ENCODE measurements around the gene IGSF21.
"Not testable (repeated sequence)": the region's sequence is repeated elsewhere in the genome, so short reads cannot be mapped to it uniquely, and the experiment has no call there.

IGSF21 gene

DNA sequence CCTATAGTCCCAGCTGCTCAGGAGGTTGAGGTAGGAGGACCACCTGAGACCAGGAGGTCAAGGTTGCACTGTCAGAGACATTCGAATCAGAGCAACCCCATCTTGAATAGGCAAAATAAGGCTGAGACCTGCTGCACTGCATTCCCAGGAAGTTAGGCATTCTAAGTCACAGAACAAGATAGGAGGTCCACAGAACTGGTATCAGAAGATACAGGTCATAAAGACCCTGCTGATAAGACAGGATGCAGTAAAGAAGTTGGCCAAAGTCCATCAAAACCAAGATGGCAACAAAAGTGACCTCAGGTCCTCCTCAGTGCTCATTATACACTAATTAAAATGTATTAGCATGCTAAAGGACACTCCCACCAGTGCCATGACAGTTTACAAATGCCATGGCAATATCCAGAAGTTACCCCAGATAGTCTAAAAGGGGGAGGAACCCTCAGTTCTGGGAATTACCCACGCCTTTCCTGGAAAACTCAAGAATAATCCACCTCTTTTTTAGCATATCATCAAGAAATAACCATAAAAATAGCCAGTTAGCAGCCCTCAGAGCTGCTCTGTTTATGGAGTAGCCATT is 307.9 kb downstream of the IGSF21 start:
- FAIRE-seq, result no peak

DNA sequence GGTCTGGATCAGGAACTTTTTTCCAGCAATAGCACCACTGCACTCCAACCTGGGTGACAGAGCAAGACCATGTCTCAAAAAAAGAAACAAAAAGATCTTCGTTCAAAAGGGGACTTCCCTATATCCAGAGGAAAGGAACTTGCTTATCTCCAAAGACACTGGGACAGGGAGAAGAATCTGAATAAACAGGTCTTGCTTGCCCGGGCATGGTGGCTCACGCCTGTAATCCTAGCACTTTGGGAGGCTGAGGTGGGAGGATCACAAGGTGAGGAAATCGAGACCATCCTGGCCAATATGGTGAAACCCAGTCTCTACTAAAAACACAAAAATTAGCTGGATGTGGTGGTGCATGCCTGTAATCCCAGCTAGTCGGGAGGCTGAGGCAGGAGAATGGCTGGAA is 308.5 kb downstream of the IGSF21 start:
- DNase-seq (ENCODE audit: low spot score); FAIRE-seq: not testable (repeated sequence)

More for the DNA sequence above, 307.9 kb downstream of the IGSF21 start:
- no peak for DNase-seq (ENCODE audit: low spot score)

DNA sequence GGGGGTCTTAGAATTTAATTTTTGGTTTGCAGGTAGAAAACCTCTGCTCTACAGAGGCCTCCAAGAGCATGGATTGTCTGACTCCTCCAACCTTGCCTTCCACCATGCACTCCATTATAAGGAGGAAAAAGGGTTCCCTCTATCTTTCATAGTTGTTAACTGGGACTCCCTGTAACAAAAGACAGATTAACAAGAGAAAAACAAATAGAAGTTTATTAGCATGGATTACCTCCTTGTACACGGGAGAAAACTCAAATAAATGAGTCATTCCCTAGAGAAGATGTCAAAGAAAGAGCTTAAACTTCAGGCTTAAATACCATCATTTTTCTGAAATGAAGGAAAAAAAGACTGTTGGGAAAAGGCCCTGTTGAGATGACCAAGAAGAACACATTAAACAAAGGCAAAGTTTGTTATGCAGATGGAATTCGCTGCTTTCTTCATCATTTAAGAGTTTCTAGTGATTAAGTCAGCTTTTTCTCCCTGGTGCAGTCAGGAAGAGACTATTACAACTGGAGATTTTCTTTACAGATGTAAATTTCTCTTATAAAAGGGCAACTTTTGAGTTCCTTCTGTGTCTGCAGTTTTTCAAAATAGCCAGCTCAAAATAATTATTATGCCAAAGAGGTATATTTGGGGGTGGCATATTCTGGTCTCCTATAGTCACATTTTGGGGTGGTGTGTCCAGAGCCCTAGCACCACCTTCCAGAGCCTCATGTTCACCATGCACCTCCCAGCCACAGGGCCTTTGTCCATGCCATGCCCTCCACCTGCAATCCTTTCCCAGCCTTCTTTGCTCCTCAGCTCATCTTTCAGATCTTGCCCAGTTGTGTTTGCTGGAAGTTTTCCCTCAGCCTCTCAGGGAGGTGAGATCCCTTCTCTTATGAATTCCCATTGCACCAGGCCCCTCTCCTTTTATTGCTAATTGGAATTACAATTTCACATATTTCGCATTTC is 310.0 kb downstream of the IGSF21 start:
- DNase-seq (ENCODE audit: low spot score) (no peak), FAIRE-seq (no peak)

DNA sequence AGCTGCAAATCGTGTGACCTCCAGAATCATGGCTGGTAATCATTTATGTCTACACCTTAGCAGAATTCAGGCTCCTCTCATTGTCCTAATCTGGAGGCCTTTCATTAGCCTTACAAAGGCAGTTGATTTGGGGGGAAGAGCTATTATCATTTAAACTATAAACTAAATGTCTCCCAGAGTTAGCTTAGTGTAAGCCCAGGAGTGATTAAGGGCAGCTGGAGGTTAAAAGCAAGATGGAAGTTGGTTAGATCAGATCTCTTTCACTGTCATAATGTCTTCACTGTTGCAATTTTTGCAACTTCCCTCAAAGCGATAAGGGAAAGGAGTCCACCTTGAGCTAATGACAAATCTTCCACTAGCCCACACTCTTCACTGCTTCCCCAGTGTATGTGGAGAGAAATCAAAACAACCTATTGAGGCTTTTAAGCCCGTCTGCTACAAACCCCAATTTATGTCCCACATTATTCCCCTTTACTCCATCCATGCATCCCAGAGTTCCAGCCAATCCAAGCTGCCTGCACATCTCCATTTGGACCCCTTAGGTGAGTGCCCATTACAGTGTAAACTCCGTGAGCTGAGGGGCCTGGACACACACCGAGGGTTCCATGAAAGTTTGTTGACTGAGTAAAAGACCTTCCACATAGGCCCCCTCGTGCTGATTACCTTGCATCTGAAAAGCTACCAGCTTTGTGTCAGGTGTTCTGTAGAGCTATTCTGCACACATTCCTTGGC is 311.7 kb downstream of the IGSF21 start:
- DNase-seq (ENCODE audit: low spot score) (no peak), FAIRE-seq (no peak)

DNA sequence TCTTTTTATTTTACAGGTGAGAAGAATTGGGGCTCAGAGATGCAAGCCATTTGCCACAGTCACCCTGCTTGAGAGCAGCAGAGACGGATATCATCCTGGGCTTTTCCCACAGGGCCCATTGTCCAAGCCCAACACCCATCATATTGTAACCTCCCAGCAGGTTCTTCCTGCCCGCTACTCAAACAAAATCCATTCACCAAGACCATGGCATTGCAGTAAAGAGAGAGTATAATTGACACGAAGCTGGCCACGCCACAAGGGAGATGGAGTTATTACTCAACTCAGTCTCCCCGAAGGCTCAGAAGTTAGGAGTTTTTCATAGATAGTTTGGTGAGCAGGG is 312.2 kb downstream of the IGSF21 start:
- no peak for DNase-seq (ENCODE audit: low spot score)
- no peak for FAIRE-seq

DNA sequence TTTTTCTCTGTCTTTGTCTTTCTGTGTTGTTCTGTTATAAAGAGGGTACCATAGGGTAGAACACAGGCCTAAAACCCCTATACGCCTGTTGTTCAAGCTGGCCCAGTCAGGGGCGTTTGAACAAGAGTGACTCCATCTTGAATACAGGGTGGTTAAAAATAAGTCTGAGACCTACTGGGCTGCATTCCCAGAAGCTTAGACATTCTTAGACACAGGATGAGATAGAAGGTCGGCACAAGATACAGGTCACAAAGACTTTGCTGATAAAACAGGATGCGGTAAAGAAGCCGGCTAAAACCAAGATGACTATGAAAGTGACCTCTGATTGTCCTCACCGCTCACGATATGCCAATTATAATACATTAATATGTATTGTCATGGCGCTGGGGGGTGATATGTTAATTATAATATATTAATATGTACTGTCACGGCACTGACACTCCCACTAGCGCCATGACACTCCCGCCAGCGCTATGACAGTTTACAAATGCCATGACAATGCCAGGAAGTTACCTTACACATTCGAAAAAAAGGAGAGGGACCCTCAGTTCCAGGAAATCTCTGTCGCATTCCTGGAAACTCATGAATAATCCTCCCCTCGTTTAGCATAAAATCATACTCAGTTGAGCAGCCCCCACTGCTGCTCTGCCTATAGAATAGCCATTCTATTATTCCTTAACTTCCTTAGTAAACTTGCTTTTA is 314.6 kb downstream of the IGSF21 start:
- no peak for DNase-seq (ENCODE audit: low spot score)
- FAIRE-seq, result no peak

DNA sequence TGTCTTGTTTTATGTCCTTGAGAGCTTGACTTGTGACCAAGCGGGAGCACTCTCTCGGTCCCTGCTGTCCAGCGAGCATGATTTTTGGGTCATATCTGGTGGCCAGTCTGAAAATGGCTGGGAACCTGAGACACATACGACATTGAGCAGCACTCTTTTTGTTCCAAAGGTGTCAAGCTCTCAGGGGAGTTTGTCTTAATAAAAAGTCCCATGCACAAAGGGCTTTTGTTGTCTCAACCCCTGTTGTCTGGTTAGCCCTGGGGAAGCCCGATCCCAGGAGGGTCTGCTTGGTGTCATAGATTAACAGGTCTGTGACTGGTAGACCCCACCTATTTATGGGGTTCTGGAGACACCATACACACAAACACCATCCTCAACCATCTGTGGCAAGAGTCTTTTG is 315.4 kb downstream of the IGSF21 start:
- FAIRE-seq, result no peak
- DNase-seq (ENCODE audit: low spot score), result no peak

DNA sequence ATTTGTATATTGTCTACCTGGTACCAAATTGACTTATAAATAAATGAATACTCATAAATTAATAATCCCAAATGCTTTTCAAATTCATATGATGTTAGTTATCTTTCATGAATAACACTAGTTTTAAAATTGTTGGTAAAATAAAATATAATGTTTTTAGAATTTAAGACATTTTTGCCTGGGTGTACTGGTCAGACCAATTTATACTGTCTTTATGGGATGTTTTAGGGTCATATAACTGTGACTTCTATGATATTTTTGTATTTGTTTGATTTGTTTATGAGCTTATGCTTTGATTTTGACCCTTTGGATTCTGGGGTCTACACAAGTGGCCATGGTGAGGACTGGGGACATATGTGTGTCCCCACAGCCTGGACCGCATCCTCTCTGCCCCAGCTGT is 319.0 kb downstream of the IGSF21 start:
- FAIRE-seq, result no peak

More for the DNA sequence above, 319.0 kb downstream of the IGSF21 start:
- DNase-seq (ENCODE audit: low spot score), result no peak

Measured in RCC 7860 (cell line).